ENCODE data around the gene FGF3.

Gene FGF3

GRCh38 chr11:69814902-69815301, 4.3 kb downstream of the FGF3 start:
- Histone ChIP-seq H3K4me2 (no peak overlapping the region), H3K4me3 (no peak overlapping the region), H3K27me3 (peaks cover 64 to 91% (median 74%) of the 10 kb centered on the region in 11 experiments), H3K9ac (no peak overlapping the region), H3K4me1 (peaks cover 17 to 24% (median 21%) of the 10 kb centered on the region in 10 experiments), H3K27ac (no peak overlapping the region), H3K9me3 (replicated peaks in 1 of 11) (0 out of 22 replicates have a peak, but pooled peaks cover 0 to 6% (median 0%) of the 10 kb centered on the region in 11 experiments), H4K20me1 (peaks cover 0 to 81% (median 35%) of the 10 kb centered on the region in 11 experiments; a peak in 19 of 22 replicates), H3K36me3 (no peaks in the 10 kb centered on the region)
- no peak for TF ChIP-seq Cebpa-rat (IDR thresholded peaks at IDR 0.05)

DNA sequence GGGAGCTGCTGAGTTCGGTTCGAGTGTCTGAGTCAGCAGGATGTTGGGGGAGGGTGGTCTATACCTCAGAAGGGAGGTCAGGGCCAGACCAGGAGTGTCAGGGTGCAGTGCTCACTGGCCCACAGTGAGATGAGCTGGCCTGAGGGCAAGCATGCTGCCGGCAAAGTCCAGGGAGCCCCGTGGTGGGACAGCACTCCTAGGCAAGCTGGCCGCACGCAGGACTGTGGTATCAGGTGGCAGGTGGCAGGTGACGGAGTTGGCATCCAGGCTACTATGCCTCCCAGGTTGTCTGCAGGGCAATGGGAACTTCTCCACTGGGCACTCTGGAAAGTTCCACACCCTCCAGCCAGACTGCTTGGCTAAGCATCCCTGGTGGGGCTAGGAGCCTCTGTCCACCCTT, 4.8 kb downstream of the FGF3 start:
- peaks cover 59 to 88% (median 69%) of the 10 kb centered on the region in 11 experiments for H3K27me3 ChIP-seq
- H3K4me2 ChIP-seq = no peak overlapping the region
- H3K4me1 ChIP-seq = peaks cover 17 to 24% (median 21%) of the 10 kb centered on the region in 10 experiments
- H3K9me3 ChIP-seq (replicated peaks in 1 of 11) = 0 out of 22 replicates have a peak, but pooled peaks cover 0 to 6% (median 0%) of the 10 kb centered on the region in 11 experiments
- H3K36me3 ChIP-seq = no peaks in the 10 kb centered on the region
- H3K4me3 ChIP-seq = no peak overlapping the region
- no peak overlapping the region for H3K9ac ChIP-seq
- no peak overlapping the region for H3K27ac ChIP-seq
- H4K20me1 ChIP-seq = peaks cover 0 to 78% (median 30%) of the 10 kb centered on the region in 11 experiments; a peak in 19 of 22 replicates
- TF ChIP-seq Cebpa-rat (IDR thresholded peaks at IDR 0.05) = no peak

GRCh38 chr11:69813839-69814238, 5.4 kb downstream of the FGF3 start:
- Histone ChIP-seq H3K4me3 (no peak overlapping the region), H3K36me3 (no peaks in the 10 kb centered on the region), H3K9me3 (replicated peaks in 1 of 11) (0 out of 22 replicates have a peak, but pooled peaks cover 0 to 6% (median 0%) of the 10 kb centered on the region in 11 experiments), H3K27ac (no peak overlapping the region), H3K9ac (no peak overlapping the region), H3K27me3 (peaks cover 54 to 88% (median 64%) of the 10 kb centered on the region in 11 experiments), H3K4me1 (peaks cover 17 to 24% (median 21%) of the 10 kb centered on the region in 10 experiments), H4K20me1 (peaks cover 0 to 80% (median 29%) of the 10 kb centered on the region in 11 experiments; a peak in 19 of 22 replicates), H3K4me2 (no peak overlapping the region)
- TF ChIP-seq Cebpa-rat (IDR thresholded peaks at IDR 0.05) = no peak

DNA sequence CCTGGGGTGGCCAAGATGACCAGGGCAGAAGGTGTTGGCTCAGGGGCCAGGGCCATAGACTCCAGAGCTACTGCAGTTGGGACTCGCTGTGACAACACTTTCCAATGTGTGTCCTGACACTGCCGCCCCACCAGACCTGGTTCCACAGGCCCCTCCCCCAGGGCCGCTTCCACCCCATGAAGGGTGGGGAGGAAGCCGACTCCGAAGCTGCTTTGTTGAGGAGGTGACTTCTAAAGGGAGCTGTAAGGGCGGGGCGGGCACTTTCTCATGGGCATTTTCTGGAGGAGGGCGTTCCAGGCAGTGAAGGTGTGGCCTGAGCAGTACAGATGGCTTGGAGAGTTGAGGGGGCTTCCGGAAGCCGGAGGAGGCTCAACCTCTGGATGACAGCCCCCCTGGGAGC, 6.3 kb downstream of the FGF3 start:
- peaks cover 0 to 76% (median 20%) of the 10 kb centered on the region in 11 experiments; a peak in 19 of 22 replicates for H4K20me1 ChIP-seq
- H3K27me3 ChIP-seq = peaks cover 45 to 84% (median 55%) of the 10 kb centered on the region in 11 experiments
- no peak overlapping the region for H3K27ac ChIP-seq

GRCh38 chr11:69812256-69812655, 7.0 kb downstream of the FGF3 start:
- Histone ChIP-seq H3K4me2 (no peak overlapping the region), H3K27me3 (peaks cover 38 to 77% (median 48%) of the 10 kb centered on the region in 11 experiments), H3K27ac (no peak overlapping the region), H3K4me3 (no peak overlapping the region), H3K9ac (no peak overlapping the region), H4K20me1 (peaks cover 0 to 70% (median 13%) of the 10 kb centered on the region in 11 experiments; a peak in 18 of 22 replicates), H3K9me3 (replicated peaks in 1 of 11) (0 out of 22 replicates have a peak, but pooled peaks cover 0 to 6% (median 0%) of the 10 kb centered on the region in 11 experiments), H3K36me3 (no peaks in the 10 kb centered on the region), H3K4me1 (peaks cover 5 to 8% (median 7%) of the 10 kb centered on the region in 10 experiments; a peak in 19 of 20 replicates)
- no peak for TF ChIP-seq Cebpa-rat (IDR thresholded peaks at IDR 0.05)

More for the DNA sequence above, 6.3 kb downstream of the FGF3 start:
- Histone ChIP-seq H3K9me3 (replicated peaks in 1 of 11) (0 out of 22 replicates have a peak, but pooled peaks cover 0 to 6% (median 0%) of the 10 kb centered on the region in 11 experiments), H3K9ac (no peak overlapping the region), H3K36me3 (no peaks in the 10 kb centered on the region), H3K4me3 (no peak overlapping the region), H3K4me2 (no peak overlapping the region), H3K4me1 (peaks cover 12 to 15% (median 14%) of the 10 kb centered on the region in 10 experiments)
- no peak for TF ChIP-seq Cebpa-rat (IDR thresholded peaks at IDR 0.05)

- Histone ChIP-seq H3K4me2 (no peak overlapping the region), H3K4me3 (no peak overlapping the region), H3K27ac (no peak overlapping the region), H3K9ac (no peak overlapping the region), H3K4me1 (no peaks in the 10 kb centered on the region), H3K36me3 (no peaks in the 10 kb centered on the region), H3K9me3 (replicated peaks in 1 of 11) (0 out of 22 replicates have a peak, but pooled peaks cover 0 to 6% (median 0%) of the 10 kb centered on the region in 11 experiments), H3K27me3 (peaks cover 30 to 69% (median 40%) of the 10 kb centered on the region in 11 experiments), H4K20me1 (peaks cover 0 to 61% (median 5%) of the 10 kb centered on the region in 11 experiments; a peak in 13 of 22 replicates)
- no peak for TF ChIP-seq Cebpa-rat (IDR thresholded peaks at IDR 0.05)
Measured at GRCh38 chr11:69811431-69811830, 7.8 kb downstream of the FGF3 start.

DNA sequence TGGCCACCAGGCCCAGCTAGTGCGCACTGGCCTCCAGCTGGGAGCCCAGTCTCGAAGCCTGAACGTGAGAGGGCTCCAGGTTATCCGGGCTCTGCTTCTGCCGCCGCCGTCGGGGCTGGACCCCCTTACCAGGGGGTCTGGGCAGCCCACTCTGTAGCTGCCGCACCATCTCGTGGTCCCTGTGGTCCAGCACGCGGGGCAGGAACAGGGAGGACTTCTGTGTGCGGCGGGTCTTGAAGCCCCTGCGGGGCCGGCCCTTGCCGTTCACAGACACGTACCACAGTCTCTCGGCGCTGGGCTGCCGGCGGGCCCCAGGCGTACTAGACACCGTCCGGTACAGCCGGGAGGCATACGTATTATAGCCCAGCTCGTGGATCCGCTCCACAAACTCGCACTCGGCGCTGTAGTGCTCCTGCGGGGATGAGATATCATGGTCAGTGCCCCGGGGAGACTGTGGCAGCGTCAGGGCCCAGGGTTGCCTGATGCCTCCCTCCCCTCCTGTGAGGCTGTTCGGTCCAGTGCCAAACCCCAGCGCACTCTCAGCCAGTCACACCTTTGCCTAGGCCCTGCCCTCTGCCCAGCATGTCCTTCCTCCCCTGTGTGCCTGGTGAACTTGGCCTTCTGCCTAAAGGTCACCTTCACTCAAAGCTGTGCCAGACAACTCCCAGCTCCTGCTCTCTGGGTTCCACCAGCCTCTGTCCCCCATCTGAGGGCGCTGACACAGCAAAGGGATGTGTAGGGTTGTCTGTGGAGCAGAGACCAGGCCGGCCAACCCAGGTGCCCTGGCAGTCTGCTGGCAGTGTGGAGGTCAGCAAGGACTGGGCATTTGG, 8.7 kb downstream of the FGF3 start:
- TF ChIP-seq Cebpa-rat (IDR thresholded peaks at IDR 0.05) = no peak
- no peaks in the 10 kb centered on the region for H3K36me3 ChIP-seq
- H3K9ac ChIP-seq = no peak overlapping the region
- H3K4me3 ChIP-seq = no peak overlapping the region
- peaks cover 0 to 52% (median 0%) of the 10 kb centered on the region in 11 experiments; a peak in 10 of 22 replicates for H4K20me1 ChIP-seq
- H3K27me3 ChIP-seq = peaks cover 21 to 59% (median 30%) of the 10 kb centered on the region in 11 experiments
- 0 out of 22 replicates have a peak, but pooled peaks cover 0 to 6% (median 0%) of the 10 kb centered on the region in 11 experiments for H3K9me3 ChIP-seq (replicated peaks in 1 of 11)
- H3K27ac ChIP-seq = no peak overlapping the region
- no peak overlapping the region for H3K4me2 ChIP-seq
- no peaks in the 10 kb centered on the region for H3K4me1 ChIP-seq

DNA sequence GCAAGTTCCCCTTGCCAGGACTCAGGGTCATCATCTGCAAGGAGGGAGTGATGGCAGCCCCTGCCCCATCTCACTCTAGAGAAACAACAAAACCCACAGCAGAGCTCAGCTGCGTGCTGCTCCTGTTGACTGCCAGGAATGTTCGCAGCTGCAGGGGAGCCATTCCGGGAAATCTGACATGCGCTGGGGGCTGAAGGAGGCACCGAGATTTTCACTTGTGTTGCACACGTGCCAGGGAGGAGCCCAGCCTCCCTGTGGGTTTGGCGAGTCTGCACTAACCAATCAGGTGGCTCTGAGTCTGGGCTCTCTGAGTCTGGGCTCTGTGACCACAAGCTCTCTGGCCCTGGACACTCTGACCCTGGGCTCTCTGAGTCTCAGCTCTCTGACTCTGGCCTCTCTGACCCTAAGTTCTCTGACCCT, 10.5 kb downstream of the FGF3 start:
- no peak overlapping the region for H3K4me2 ChIP-seq
- H3K27ac ChIP-seq = no peak overlapping the region
- H3K27me3 ChIP-seq = peaks cover 4 to 41% (median 12%) of the 10 kb centered on the region in 11 experiments; a peak in 12 of 22 replicates
- no peak overlapping the region for H3K9ac ChIP-seq
- H3K4me3 ChIP-seq = no peak overlapping the region
- peaks cover 0 to 40% (median 0%) of the 10 kb centered on the region in 11 experiments; a peak in 8 of 22 replicates for H4K20me1 ChIP-seq
- no peak for TF ChIP-seq Cebpa-rat (IDR thresholded peaks at IDR 0.05)
- no peaks in the 10 kb centered on the region for H3K36me3 ChIP-seq
- no peaks in the 10 kb centered on the region for H3K9me3 ChIP-seq (replicated peaks in 1 of 11)
- H3K4me1 ChIP-seq = no peaks in the 10 kb centered on the region

Data from BLaER1 treated with 17β-estradiol and CSF1 and Interleukin-3, amounts not matched to agents 10 nM and 100 nM (cell line).